HEK293 (cell line): ENCODE measurements around the gene C2orf66.

Source experiments
- CTCF ChIA-PET: fragments of 350-600 bp; formaldehyde crosslinking; extraction: SDS; loops from one replicate; lab custom pipeline; 2021; ENCODE audit warnings: antibody characterized with exemption; lab: Yijun Ruan, JAX
- POLR2A ChIA-PET: fragments of 300-600 bp; formaldehyde crosslinking; extraction: SDS; loops from one replicate; lab custom pipeline; 2020; ENCODE audit warnings: antibody characterized with exemption, inconsistent platforms; lab: Yijun Ruan, JAX
- H3K27ac ChIP-seq: fragments of 200-500 bp; sonication (Bioruptor generic); 2 replicates; pipeline ENCODE4 v1.5.1; 2014; ENCODE audit warnings: low read depth, low read length, control low read depth, inconsistent platforms; ENCODE audit errors: extremely low read depth
- H3K36me3 ChIP-seq, 2 experiments: fragments of 200-500 bp in 1 of 2; sonication (Bioruptor generic) in 1 of 2; 1 replicate in 1 of 2; 2 replicates in 1 of 2; pipeline ENCODE4 v1.5.1; 2014 to 2017; ENCODE audit warnings: inconsistent platforms in 2 of 2, low read length in 2 of 2; ENCODE audit not compliant: control insufficient read depth in 2 of 2, insufficient read depth in 1 of 2
- H3K4me1 ChIP-seq: fragments of 200-500 bp; sonication (Bioruptor generic); 2 replicates; pipeline ENCODE4 v1.5.1; 2014; ENCODE audit warnings: mild to moderate bottlenecking, low read length, inconsistent platforms; ENCODE audit not compliant: control insufficient read depth, insufficient read depth
- H3K4me3 ChIP-seq: 2 replicates; pipeline ENCODE4 v1.5.1; 2011; ENCODE audit warnings: low read depth, mild to moderate bottlenecking, control low read depth, low read length, moderate library complexity
- H3K9me3 ChIP-seq: fragments of 200-500 bp; sonication (Bioruptor generic); 2 replicates; pipeline ENCODE4 v1.5.1; 2014; ENCODE audit warnings: low read depth, low read length, inconsistent platforms; ENCODE audit not compliant: control insufficient read depth, insufficient read depth
- ATF2 ChIP-seq: fragments of 450-650 bp; formaldehyde crosslinking; IDR thresholded peaks from 2 replicates; pipeline ENCODE4 v1.5.1; 2016; ENCODE audit warnings: missing biosample characterization, missing genetic modification characterization, low read depth
- BCL6B ChIP-seq: fragments of 450-650 bp; formaldehyde crosslinking; IDR thresholded peaks from 2 replicates; pipeline ENCODE4 v1.5.1; 2017; ENCODE audit warnings: missing biosample characterization, missing genetic modification characterization
- SP2 ChIP-seq: fragments of 450-650 bp; formaldehyde crosslinking; IDR thresholded peaks from 2 replicates; pipeline ENCODE4 v1.5.1; 2016; ENCODE audit warnings: missing biosample characterization, missing genetic modification characterization
- ZFHX2 ChIP-seq: fragments of 450-650 bp; formaldehyde crosslinking; conservative IDR thresholded peaks from 2 replicates; pipeline ENCODE4 v1.5.1; 2016; ENCODE audit warnings: missing biosample characterization, missing genetic modification characterization
- ZNF16 ChIP-seq: fragments of 450-650 bp; formaldehyde crosslinking; IDR thresholded peaks from 2 replicates; pipeline ENCODE4 v1.5.1; 2016; ENCODE audit warnings: low read depth, missing biosample characterization, missing genetic modification characterization
- ZNF19 ChIP-seq: fragments of 450-650 bp; formaldehyde crosslinking; IDR thresholded peaks from 2 replicates; pipeline ENCODE4; 2016; ENCODE audit warnings: missing biosample characterization, missing genetic modification characterization, low read depth
- ZNF585B ChIP-seq: fragments of 450-650 bp; formaldehyde crosslinking; IDR thresholded peaks from 2 replicates; pipeline ENCODE4 v1.5.1; 2016; ENCODE audit warnings: missing biosample characterization, missing genetic modification characterization
- ZNF654 ChIP-seq: fragments of 450-650 bp; formaldehyde crosslinking; IDR thresholded peaks from 2 replicates; pipeline ENCODE4 v1.5.1; 2016; ENCODE audit warnings: low read depth, missing biosample characterization, missing genetic modification characterization
- ZNF692 ChIP-seq: fragments of 450-650 bp; formaldehyde crosslinking; IDR thresholded peaks from 2 replicates; pipeline ENCODE4 v1.5.1; 2016; ENCODE audit warnings: missing biosample characterization, missing genetic modification characterization
- ZXDB ChIP-seq: fragments of 450-650 bp; formaldehyde crosslinking; IDR thresholded peaks from 2 replicates; pipeline ENCODE4 v1.5.1; 2016; ENCODE audit warnings: missing biosample characterization, missing genetic modification characterization

The C2orf66 gene

GRCh38 chr2:196759378-196759706 is 49.8 kb downstream of the C2orf66 start:
- Histone ChIP-seq H3K27ac (no peak overlapping the region), H3K4me1 (no peaks in the 10 kb centered on the region), H3K4me3 (no peak overlapping the region), H3K36me3 (peaks cover 20 to 41% of the 10 kb centered on the region in 2 experiments), H3K9me3 (no peaks in the 10 kb centered on the region)
- ChIA-PET POLR2A (no interaction called here), CTCF (interaction anchor here (1.0 to 1.7 kb wide), 2 partner anchors 8 to 121 kb away, joined by 3 to 8 read pairs; no protein-coding TSS in a partner anchor)
- no peak for TF ChIP-seq ZNF585B (tag by site-specific recombination)
- TF ChIP-seq BCL6B (tag by site-specific recombination), result no peak
- no peak for TF ChIP-seq ZNF19 (tag by site-specific recombination)
- TF ChIP-seq ZNF692 (tag by site-specific recombination), result no peak
- no peak for TF ChIP-seq ATF2 (tag by site-specific recombination)
- no peak for TF ChIP-seq ZFHX2 (tag by site-specific recombination)
- TF ChIP-seq ZNF16 (tag by site-specific recombination), result no peak
- TF ChIP-seq SP2 (tag by site-specific recombination), result no peak

- Histone ChIP-seq H3K27ac (no peak overlapping the region), H3K4me1 (no peaks in the 10 kb centered on the region), H3K9me3 (no peaks in the 10 kb centered on the region), H3K4me3 (no peak overlapping the region), H3K36me3 (peaks cover 14 to 35% of the 10 kb centered on the region in 2 experiments)
- TF ChIP-seq ZXDB (no peak), ZNF654 (tag by site-specific recombination) (peak; percentile 41)
- ChIA-PET CTCF (interaction anchor here (0.7 to 1.0 kb wide), 2 partner anchors 65 to 120 kb away, joined by 3 read pairs; no protein-coding TSS in a partner anchor), POLR2A (no interaction called here)
Measured at GRCh38 chr2:196758474-196759377, 50.4 kb downstream of the C2orf66 start.
